Gastrocnemius medialis (tissue), 4 donors: Measurements from ENCODE around the gene SPIB.

Source experiments
- POLR2A ChIP-seq, 2 donors: fragments of 450-650 bp; IDR thresholded peaks; one replicate each; pipeline ENCODE4 v1.6.1; 2017; ENCODE audit warnings: antibody characterized with exemption in 2 of 2, mild to moderate bottlenecking in 2 of 2, moderate library complexity in 2 of 2
- TF ChIP-seq, protein P1 (sequence below), 5 experiments: fragments of 450-650 bp in 3 of 5; fragments of 200-600 bp in 2 of 5; sonication (generic) in 2 of 5; IDR thresholded peaks in 4 of 5; conservative IDR thresholded peaks in 1 of 5; 1 replicate in 4 of 5; 2 replicates in 1 of 5; pipeline ENCODE4 v1.5.1; 2016 to 2019; ENCODE audit warnings: antibody characterized with exemption in 5 of 5, mild to moderate bottlenecking in 3 of 5, moderate library complexity in 3 of 5

DNA sequence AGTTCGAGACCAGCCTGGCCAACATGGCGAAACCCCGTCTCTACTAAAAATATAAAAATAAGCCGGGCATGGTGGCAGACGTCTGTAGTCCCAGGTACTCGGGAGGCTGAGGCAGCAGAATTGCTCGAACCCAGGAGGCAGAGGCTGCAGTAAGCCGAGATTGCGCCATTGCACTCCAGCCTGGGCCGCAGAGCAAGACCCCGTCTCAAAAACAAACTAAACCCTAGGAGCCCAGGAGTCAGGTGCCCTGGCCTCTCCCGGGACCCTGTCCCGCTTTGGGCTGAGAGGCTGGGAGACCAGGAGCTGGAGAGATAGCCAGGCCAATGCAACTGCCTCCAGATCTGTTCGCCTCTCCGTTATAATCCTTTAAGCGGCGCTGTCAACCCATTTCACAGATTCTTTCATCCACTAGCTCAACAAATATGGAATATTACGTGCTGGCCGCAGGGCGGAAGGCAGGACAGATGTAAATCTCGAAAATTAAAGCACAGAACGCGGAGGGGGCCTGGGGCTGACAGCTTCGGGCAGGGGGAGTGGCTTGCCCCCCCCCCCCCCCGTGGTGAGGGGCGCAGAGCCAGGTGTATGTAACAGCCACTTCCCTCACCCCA lies 8.7 kb downstream of the SPIB start:
- TF ChIP-seq, protein P1, sequence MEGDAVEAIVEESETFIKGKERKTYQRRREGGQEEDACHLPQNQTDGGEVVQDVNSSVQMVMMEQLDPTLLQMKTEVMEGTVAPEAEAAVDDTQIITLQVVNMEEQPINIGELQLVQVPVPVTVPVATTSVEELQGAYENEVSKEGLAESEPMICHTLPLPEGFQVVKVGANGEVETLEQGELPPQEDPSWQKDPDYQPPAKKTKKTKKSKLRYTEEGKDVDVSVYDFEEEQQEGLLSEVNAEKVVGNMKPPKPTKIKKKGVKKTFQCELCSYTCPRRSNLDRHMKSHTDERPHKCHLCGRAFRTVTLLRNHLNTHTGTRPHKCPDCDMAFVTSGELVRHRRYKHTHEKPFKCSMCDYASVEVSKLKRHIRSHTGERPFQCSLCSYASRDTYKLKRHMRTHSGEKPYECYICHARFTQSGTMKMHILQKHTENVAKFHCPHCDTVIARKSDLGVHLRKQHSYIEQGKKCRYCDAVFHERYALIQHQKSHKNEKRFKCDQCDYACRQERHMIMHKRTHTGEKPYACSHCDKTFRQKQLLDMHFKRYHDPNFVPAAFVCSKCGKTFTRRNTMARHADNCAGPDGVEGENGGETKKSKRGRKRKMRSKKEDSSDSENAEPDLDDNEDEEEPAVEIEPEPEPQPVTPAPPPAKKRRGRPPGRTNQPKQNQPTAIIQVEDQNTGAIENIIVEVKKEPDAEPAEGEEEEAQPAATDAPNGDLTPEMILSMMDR (IDR thresholded peaks at IDR 0.05 in 4 of 5, conservative IDR thresholded peaks at IDR 0.05 in 1 of 5): no peak
- TF ChIP-seq POLR2A (IDR thresholded peaks at IDR 0.05): no peak
